D721Med (cell line): Measurements from ENCODE around the gene HSBP1L1.

ENCODE experiments used
- DNase-seq: peaks from one replicate; pipeline ENCODE4 v3.0.0; 2011; ENCODE audit warnings: low spot score; ENCODE audit not compliant: insufficient read length
- FAIRE-seq: peaks from 2 replicates; lab custom pipeline; 2011; peaks lifted over from hg19 to GRCh38; lab: Jason Lieb, UNC
- TF ChIP-seq, protein P1 (sequence below): IDR thresholded peaks from 2 replicates; pipeline ENCODE4 v1.5.1; 2012; ENCODE audit warnings: mild to moderate bottlenecking, control low read depth; ENCODE audit not compliant: insufficient read depth; ENCODE audit errors: missing control alignments

The HSBP1L1 gene

DNA sequence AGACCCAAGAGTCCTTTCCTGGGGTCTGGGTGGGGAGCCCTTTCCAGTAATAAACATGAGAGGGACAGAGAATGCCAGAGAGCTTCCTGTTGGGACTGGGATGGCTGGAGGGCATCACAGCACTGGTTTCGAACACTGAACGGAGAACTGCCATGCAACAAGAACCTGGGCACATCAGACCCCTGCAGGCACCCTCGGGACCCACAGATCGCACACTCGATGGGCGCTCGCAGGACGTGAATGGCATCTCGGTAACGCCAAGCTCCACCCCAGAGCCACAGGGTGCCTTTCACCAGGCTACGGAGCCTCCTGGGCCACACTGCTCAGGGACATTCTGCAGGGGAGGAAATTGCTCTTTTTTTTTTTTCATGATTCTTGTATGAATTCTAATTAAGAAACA is 38.1 kb upstream of the HSBP1L1 start:
- DNase-seq (no peak), FAIRE-seq (no peak)
- TF ChIP-seq, protein P1, sequence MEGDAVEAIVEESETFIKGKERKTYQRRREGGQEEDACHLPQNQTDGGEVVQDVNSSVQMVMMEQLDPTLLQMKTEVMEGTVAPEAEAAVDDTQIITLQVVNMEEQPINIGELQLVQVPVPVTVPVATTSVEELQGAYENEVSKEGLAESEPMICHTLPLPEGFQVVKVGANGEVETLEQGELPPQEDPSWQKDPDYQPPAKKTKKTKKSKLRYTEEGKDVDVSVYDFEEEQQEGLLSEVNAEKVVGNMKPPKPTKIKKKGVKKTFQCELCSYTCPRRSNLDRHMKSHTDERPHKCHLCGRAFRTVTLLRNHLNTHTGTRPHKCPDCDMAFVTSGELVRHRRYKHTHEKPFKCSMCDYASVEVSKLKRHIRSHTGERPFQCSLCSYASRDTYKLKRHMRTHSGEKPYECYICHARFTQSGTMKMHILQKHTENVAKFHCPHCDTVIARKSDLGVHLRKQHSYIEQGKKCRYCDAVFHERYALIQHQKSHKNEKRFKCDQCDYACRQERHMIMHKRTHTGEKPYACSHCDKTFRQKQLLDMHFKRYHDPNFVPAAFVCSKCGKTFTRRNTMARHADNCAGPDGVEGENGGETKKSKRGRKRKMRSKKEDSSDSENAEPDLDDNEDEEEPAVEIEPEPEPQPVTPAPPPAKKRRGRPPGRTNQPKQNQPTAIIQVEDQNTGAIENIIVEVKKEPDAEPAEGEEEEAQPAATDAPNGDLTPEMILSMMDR: no peak

DNA sequence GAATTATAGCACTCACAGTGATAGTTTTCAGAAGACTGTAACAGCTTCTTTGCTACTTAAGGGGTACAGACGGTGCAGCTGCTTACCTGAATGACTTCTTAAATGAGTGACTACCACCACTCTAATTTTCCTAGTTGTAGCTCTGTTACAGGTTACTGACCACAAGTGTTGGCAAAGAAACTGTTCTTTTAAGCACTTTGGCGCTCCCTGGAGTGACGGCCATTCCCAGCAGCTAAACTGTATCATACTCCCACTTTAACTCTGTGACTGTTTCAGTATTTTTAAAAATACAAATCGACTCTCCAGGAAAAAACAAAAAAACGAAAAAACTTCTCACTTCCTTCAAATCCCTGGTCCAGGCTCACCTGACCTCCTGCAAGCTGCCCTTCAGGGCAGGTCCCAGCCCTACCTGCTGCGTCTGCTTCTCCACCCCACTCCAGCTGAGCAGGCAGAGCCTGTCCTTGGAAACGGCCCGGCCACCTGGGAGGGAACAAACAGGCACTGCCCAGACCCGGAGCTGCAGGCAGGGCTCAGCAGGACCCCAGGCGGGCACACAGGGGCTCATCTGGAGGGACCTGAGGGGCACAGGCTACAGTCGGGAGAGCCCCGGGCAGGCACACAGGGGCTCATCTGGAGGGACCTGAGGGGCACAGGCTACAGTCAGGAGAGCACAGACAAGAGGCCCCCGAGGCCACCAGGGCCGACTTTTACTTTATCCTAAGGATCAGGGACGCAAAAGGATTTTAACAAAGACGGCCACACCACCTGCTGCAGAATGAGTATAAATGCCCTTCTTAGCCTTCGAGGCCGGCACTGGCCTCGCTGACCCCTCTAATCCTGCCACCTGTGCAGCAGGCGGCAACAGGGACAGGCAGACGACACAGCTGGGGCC is 37.5 kb upstream of the HSBP1L1 start:
- TF ChIP-seq, protein P1: no peak
- DNase-seq: peak; percentile 84

DNA sequence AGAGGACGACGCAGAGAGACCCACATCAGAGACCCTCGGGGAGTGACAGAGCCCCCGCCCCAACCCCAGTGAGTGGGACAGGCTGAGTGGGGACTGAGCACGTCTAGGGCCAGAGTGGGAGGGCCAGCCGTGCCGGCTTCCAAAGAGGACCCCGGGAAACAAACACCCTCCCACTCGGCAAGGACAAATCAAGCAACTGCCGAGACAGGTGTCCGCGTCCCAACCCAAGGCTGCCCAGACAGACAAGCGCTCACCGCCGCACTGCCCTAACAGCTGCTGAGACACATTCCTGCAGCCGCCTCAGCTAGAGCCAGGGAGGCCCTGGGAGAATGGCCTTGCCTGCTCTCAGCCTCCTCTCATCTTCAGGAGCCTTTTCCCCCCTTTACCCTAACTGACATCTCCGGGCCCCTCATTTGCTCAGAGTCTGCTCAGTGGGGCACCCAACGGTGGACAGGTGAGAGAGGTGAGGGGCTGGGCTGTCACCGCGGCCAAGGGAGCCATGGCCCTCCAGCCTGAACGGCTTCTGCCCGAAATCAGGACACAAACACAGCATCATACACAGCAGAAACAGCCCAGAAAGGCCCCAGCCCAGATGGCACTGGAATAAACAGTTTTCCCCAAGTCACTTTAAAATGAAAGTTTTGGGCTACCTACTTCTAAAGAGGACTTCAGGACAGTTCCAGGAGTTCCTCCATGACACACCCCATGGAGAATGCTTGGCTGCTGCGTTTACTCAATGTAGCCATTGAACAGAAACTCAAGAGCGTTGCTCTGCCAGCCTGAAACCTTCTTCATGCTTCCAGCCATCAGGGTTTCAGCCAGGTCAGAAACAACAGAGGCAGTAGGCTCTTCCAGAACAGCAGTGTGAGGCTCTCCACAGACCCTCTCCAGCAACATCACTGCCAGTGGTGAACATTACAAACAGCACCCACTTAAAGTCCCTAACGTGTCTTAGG is 36.6 kb upstream of the HSBP1L1 start:
- DNase-seq (no peak), FAIRE-seq (peak; percentile 77)
- TF ChIP-seq, protein P1: no peak

More for the DNA sequence above, 37.5 kb upstream of the HSBP1L1 start:
- peak; percentile 99 for FAIRE-seq

DNA sequence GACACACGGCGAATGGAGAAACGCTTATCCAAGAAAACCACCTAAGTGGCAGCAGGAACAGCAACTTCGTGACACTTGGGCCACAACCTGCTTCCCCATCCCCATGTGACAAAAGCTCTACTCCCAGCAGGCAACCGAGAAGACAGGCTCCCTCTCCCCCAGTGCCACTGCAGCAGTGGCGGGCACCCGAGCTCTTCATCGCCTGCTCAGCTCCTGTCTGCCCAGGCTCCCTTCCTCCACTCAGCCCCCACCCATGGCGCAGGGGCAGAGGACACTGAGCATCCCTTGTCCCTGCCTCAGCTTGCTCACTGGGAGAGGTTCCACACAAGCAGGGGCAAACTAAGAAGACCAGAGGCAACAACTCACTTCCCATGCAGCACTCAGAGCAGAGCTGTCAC is 35.9 kb upstream of the HSBP1L1 start:
- no peak for DNase-seq
- TF ChIP-seq, protein P1: no peak
- no peak for FAIRE-seq

DNA sequence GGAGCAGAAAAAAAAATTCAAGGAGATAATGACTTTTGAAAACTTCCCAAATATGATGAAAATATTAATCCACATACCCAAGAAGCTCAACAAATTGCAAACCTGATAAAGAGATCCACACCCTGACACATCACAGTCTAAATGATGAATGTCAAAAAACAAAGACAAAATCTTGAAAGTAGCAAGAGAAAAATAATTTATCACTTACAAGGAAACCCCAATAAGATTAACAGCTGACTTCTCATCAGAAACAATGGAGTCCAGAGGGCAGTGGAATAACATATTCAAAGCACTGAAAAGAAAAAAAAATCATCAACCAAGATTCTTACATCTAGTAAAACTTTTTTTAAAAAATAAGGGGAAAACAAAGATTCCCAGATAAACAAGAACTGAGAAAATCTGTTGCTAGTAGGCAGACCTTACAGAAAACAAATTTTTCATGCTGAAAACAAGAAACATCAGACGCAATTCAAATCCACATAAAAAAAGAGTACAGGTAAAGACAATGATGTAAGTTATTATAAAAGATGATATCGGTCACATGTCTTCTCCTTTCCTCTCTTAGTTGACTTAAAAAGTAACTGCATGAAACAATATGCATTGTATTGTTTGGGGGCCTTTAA is 34.3 kb upstream of the HSBP1L1 start:
- no peak for DNase-seq
- TF ChIP-seq, protein P1: no peak
- FAIRE-seq: no peak

DNA sequence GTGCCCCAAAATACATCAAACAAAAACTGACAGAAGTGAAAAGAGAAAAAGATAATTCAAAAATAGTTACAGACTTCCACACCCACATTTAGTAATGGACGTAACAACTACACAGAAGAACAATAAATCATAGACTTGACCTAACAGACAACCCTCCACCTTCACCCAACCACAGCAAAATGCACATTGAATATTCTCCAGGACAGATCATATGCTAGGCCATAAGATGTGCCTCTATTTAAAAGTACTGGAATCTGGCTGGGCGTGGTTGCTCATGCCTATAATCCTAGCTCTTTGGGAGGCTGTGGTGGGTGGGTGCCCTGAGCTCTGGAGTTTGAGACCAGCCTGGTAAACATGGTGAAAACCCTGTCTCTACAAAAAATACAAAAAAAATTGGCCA is 33.0 kb upstream of the HSBP1L1 start:
- TF ChIP-seq, protein P1: no peak
- no peak for FAIRE-seq

More for the DNA sequence above, 33.0 kb upstream of the HSBP1L1 start:
- DNase-seq: no peak
